SK-N-SH (cell line): ENCODE data around the gene DCAF4L1. TPM values are rescaled to one million over a fixed set of nuclear protein-coding genes. Genes with fewer than 3 reads are reported as not detected.

ENCODE experiments used
- CTCF ChIA-PET: fragments of 300-600, 350-600 bp; formaldehyde crosslinking; extraction: SDS; loops from one replicate; lab custom pipeline; 2021; lab: Yijun Ruan, JAX
- POLR2A ChIA-PET: fragments of 350-600 bp; sonication (Branson Sonifier 250); formaldehyde crosslinking; extraction: SDS; loops from one replicate; lab custom pipeline; 2020; ENCODE audit warnings: antibody characterized with exemption, inconsistent platforms; lab: Yijun Ruan, JAX
- DNase-seq: peaks from one replicate; pipeline ENCODE4 v3.0.0; 2012
- H2AFZ ChIP-seq: fragments of 200-600 bp; sonication (generic); 2 replicates; pipeline ENCODE4 v1.8.1; 2016; ENCODE audit warnings: antibody characterized with exemption, mild to moderate bottlenecking, low read depth
- H3F3A ChIP-seq: fragments of 200-600 bp; sonication (generic); replicated peaks from 2 replicates; pipeline ENCODE3; 2016; ENCODE audit warnings: antibody characterized with exemption, mild to moderate bottlenecking; ENCODE audit not compliant: insufficient read depth
- H3K27ac ChIP-seq, 2 experiments: fragments of 200-500 bp in 1 of 2; fragments of 200-600 bp in 1 of 2; sonication (Bioruptor generic) in 1 of 2; sonication (generic), shearing (Covaris generic) in 1 of 2; 2 replicates each; pipeline versions ENCODE4 v1.5.1 to v1.6.1; 2014 to 2016; ENCODE audit warnings: low read depth in 2 of 2, inconsistent platforms in 1 of 2, low read length in 1 of 2, mild to moderate bottlenecking in 1 of 2, mixed read lengths in 1 of 2
- H3K27me3 ChIP-seq: fragments of 200-600 bp; sonication (generic), shearing (Covaris generic); 2 replicates; pipeline ENCODE4 v1.6.1; 2016; ENCODE audit warnings: mixed run types; ENCODE audit not compliant: insufficient read depth
- H3K36me3 ChIP-seq, 2 experiments: fragments of 200-500 bp in 1 of 2; fragments of 200-600 bp in 1 of 2; sonication (Bioruptor generic) in 1 of 2; sonication (generic) in 1 of 2; replicated peaks in 1 of 2; 2 replicates each; pipeline versions ENCODE3 to v1.5.1; 2014 to 2016; ENCODE audit warnings: low read length in 1 of 2, mild to moderate bottlenecking in 1 of 2; ENCODE audit not compliant: insufficient read depth in 2 of 2, control insufficient read depth in 1 of 2
- H3K4me1 ChIP-seq, 2 experiments: fragments of 200-500 bp in 1 of 2; fragments of 200-600 bp in 1 of 2; sonication (Bioruptor generic) in 1 of 2; sonication (generic), shearing (Covaris generic) in 1 of 2; 2 replicates each; pipeline versions ENCODE4 v1.5.1 to v1.6.1; 2014 to 2016; ENCODE audit warnings: low read depth in 1 of 2, low read length in 1 of 2, mixed run types in 1 of 2; ENCODE audit not compliant: insufficient read depth in 2 of 2, control insufficient read depth in 1 of 2
- H3K4me2 ChIP-seq: fragments of 200-600 bp; sonication (generic), shearing (Covaris generic); 2 replicates; pipeline ENCODE4 v1.6.1; 2017; ENCODE audit warnings: mixed run types
- H3K4me3 ChIP-seq, 2 experiments: fragments of 200-500 bp in 1 of 2; fragments of 200-600 bp in 1 of 2; sonication (Bioruptor generic) in 1 of 2; sonication (generic), shearing (Covaris generic) in 1 of 2; 2 replicates each; pipeline versions ENCODE4 v1.5.1 to v1.8.1; 2014 to 2016; ENCODE audit warnings: low read depth in 2 of 2, inconsistent platforms in 1 of 2, low read length in 1 of 2, mild to moderate bottlenecking in 1 of 2, mixed read lengths in 1 of 2, moderate library complexity in 1 of 2
- H3K79me2 ChIP-seq: fragments of 200-600 bp; sonication (generic); 2 replicates; pipeline ENCODE4 v1.8.1; 2017; ENCODE audit warnings: mild to moderate bottlenecking; ENCODE audit not compliant: insufficient read depth
- H3K9ac ChIP-seq: fragments of 200-600 bp; sonication (generic); 2 replicates; pipeline ENCODE4 v1.6.1; 2017; ENCODE audit warnings: mixed run types
- H3K9me2 ChIP-seq: fragments of 200-600 bp; sonication (generic); 2 replicates; pipeline ENCODE4 v1.6.1; 2017; ENCODE audit warnings: mixed run types
- H3K9me3 ChIP-seq: fragments of 200-600 bp; sonication (generic); 2 replicates; pipeline ENCODE4 v1.6.1; 2017; ENCODE audit warnings: mixed run types, mild to moderate bottlenecking, moderate library complexity
- H4K20me1 ChIP-seq: fragments of 200-600 bp; sonication (generic); 2 replicates; pipeline ENCODE4 v1.6.1; 2017; ENCODE audit warnings: mild to moderate bottlenecking, mixed run types; ENCODE audit not compliant: insufficient read depth
- EP300 ChIP-seq, 2 experiments: IDR thresholded peaks; 2 replicates each; pipeline versions ENCODE4 v1.4.0 to v1.6.1; 2012; ENCODE audit warnings: borderline replicate concordance in 1 of 2, low read depth in 1 of 2, low read length in 1 of 2
- FOXM1 ChIP-seq: IDR thresholded peaks from 2 replicates; pipeline ENCODE4 v1.4.0; 2012; ENCODE audit warnings: low read depth, mild to moderate bottlenecking
- GABPA ChIP-seq: IDR thresholded peaks from 2 replicates; pipeline ENCODE4 v1.4.0; 2012; ENCODE audit warnings: low read depth, mild to moderate bottlenecking
- GATA2 ChIP-seq: sonication (generic); formaldehyde crosslinking; IDR thresholded peaks from 2 replicates; pipeline ENCODE4 v1.5.0; 2020; ENCODE audit warnings: mild to moderate bottlenecking, missing genetic modification reagents
- JUND ChIP-seq: IDR thresholded peaks from 2 replicates; pipeline ENCODE4 v1.4.0; 2012
- MAX ChIP-seq: IDR thresholded peaks from 2 replicates; pipeline ENCODE4 v1.4.0; 2012; ENCODE audit warnings: low read depth
- MEF2A ChIP-seq: IDR thresholded peaks from 2 replicates; pipeline ENCODE4 v1.4.0; 2012; ENCODE audit warnings: low read depth, borderline replicate concordance
- NFIC ChIP-seq: IDR thresholded peaks from 2 replicates; pipeline ENCODE4 v1.4.0; 2012; ENCODE audit warnings: borderline replicate concordance
- NRF1 ChIP-seq: IDR thresholded peaks from 2 replicates; pipeline ENCODE4 v1.6.1; 2012; ENCODE audit warnings: low read depth, mild to moderate bottlenecking, low read length
- PBX3 ChIP-seq: IDR thresholded peaks from 2 replicates; pipeline ENCODE4; 2012
- POLR2AphosphoS5 ChIP-seq: IDR thresholded peaks from 2 replicates; pipeline ENCODE4 v1.6.1; 2012; ENCODE audit warnings: low read depth, low read length
- REST ChIP-seq: IDR thresholded peaks from 2 replicates; pipeline ENCODE4 v1.6.1; 2012; ENCODE audit warnings: mild to moderate bottlenecking, low read depth, low read length, moderate library complexity
- RXRA ChIP-seq: IDR thresholded peaks from 2 replicates; pipeline ENCODE4 v1.4.0; 2012; ENCODE audit warnings: low read depth, mild to moderate bottlenecking, borderline replicate concordance
- TEAD4 ChIP-seq: IDR thresholded peaks from 2 replicates; pipeline ENCODE4 v1.4.0; 2012; ENCODE audit warnings: mild to moderate bottlenecking, borderline replicate concordance; ENCODE audit not compliant: insufficient read depth
- USF1 ChIP-seq: IDR thresholded peaks from 2 replicates; pipeline ENCODE4 v1.4.0; 2012; ENCODE audit warnings: low read depth, borderline replicate concordance
- USF2 ChIP-seq: fragments of 150-350 bp; IDR thresholded peaks from 2 replicates; pipeline ENCODE4 v1.6.1; 2017; ENCODE audit warnings: antibody characterized with exemption, low read length, low read depth, borderline replicate concordance
- YY1 ChIP-seq: IDR thresholded peaks from 2 replicates; pipeline ENCODE4 v1.4.0; 2012; ENCODE audit warnings: low read depth, mild to moderate bottlenecking
- ZBTB33 ChIP-seq: IDR thresholded peaks from 2 replicates; pipeline ENCODE4 v1.4.0; 2012; ENCODE audit warnings: low read depth, borderline replicate concordance
- WGBS: methylation state at CpG from one replicate; pipeline ENCODE4 v1.1.6; 2017; ENCODE audit warnings: low lambda C conversion rate; 5-methylcytosine and 5-hydroxymethylcytosine counted together
- polyA plus RNA-seq, 3 experiments: library from polyadenylated mRNA; depleted of rRNA; stranded (reverse); fragments of >200 nt; gene quantifications; 2 replicates each; pipeline ENCODE4 v1.2.3, GENCODE V29; 2012

The DCAF4L1 gene
- polyA plus RNA-seq, 1 of the 3 experiments (the other 2 are of a cell fraction), result 0.05 TPM

GRCh38 chr4:41992967-41993857 is 11.7 kb downstream of the DCAF4L1 start:
- peaks cover 16 to 17% of the 10 kb centered on the region in 2 experiments; a peak in 3 of 4 replicates for H3K4me1 ChIP-seq
- no peak for TF ChIP-seq NFIC
- no peak for TF ChIP-seq EP300 (IDR thresholded peaks at IDR 0.05; ENCODE audit: borderline replicate concordance in 1 of 2, low read depth in 1 of 2, low read length in 1 of 2)
- no peak for TF ChIP-seq MAX
- no peak for TF ChIP-seq TEAD4
- TF ChIP-seq ZBTB33, result no peak
- no peak for TF ChIP-seq PBX3
- TF ChIP-seq USF1, result no peak
- TF ChIP-seq POLR2AphosphoS5, result no peak
- no peak for TF ChIP-seq JUND
- TF ChIP-seq MEF2A, result no peak
- TF ChIP-seq GATA2 (CRISPR knock-in tag), result no peak
- no peak for TF ChIP-seq USF2
- no peak for TF ChIP-seq FOXM1
- no peak for TF ChIP-seq NRF1
- TF ChIP-seq GABPA, result no peak
- no peak for TF ChIP-seq RXRA
- TF ChIP-seq REST, result no peak
- TF ChIP-seq YY1, result no peak
- CTCF ChIA-PET, result no interaction called here
- H3K9ac ChIP-seq, result no peak overlapping the region
- H3K79me2 ChIP-seq, result peaks cover 92% of the 10 kb centered on the region
- H2AFZ ChIP-seq, result no peak overlapping the region; the same call in 1 of the 2 replicates
- H3F3A ChIP-seq, result no peaks in the 10 kb centered on the region
- H3K27me3 ChIP-seq, result no peaks in the 10 kb centered on the region
- POLR2A ChIA-PET, result no interaction called here
- peaks cover 23% of the 10 kb centered on the region for H4K20me1 ChIP-seq
- H3K4me2 ChIP-seq, result peak overlapping the region; percentile 76; the same call in 1 of the 2 replicates
- H3K27ac ChIP-seq, result no peak overlapping the region
- no peaks in the 10 kb centered on the region for H3K9me3 ChIP-seq
- 76% methylated on average over 4 of the region's 4 CpGs for WGBS
- no peaks in the 10 kb centered on the region for H3K9me2 ChIP-seq
- DNase-seq, result no peak
- peaks cover 6% of the 10 kb centered on the region in 2 experiments for H3K36me3 ChIP-seq
- H3K4me3 ChIP-seq, result no peak overlapping the region
